Glutamatergic neuron (in vitro differentiated cells): ENCODE measurements around the gene HOXD9. TPM values are rescaled to one million over a fixed set of nuclear protein-coding genes. Genes with fewer than 3 reads are reported as not detected.
A peak's percentile ranks its signal among the peaks of the same experiment; 100 is the strongest.

Experiments
- DNase-seq: peaks from one replicate; pipeline ENCODE4 v3.0.0; 2022
- H3K27ac Mint-ChIP-seq: one replicate; pipeline ENCODE4 v1.8.0; 2020; ENCODE audit warnings: mild to moderate bottlenecking, mixed read lengths, inconsistent platforms; ENCODE audit not compliant: unreplicated experiment
- H3K27me3 Mint-ChIP-seq: one replicate; pipeline ENCODE4 v1.8.0; 2020; ENCODE audit warnings: mild to moderate bottlenecking, moderate library complexity, mixed read lengths, inconsistent platforms; ENCODE audit not compliant: unreplicated experiment
- H3K36me3 Mint-ChIP-seq: one replicate; pipeline ENCODE4 v1.8.0; 2020; ENCODE audit warnings: mild to moderate bottlenecking, mixed read lengths, inconsistent platforms; ENCODE audit not compliant: unreplicated experiment
- H3K4me1 Mint-ChIP-seq: one replicate; pipeline ENCODE4 v1.8.0; 2020; ENCODE audit warnings: mild to moderate bottlenecking, low read depth, mixed read lengths, inconsistent platforms; ENCODE audit not compliant: unreplicated experiment
- H3K4me3 Mint-ChIP-seq: one replicate; pipeline ENCODE4 v1.8.0; 2020; ENCODE audit warnings: mild to moderate bottlenecking, mixed read lengths, inconsistent platforms; ENCODE audit not compliant: unreplicated experiment
- H3K9me3 Mint-ChIP-seq: one replicate; pipeline ENCODE4 v1.8.0; 2020; ENCODE audit warnings: mild to moderate bottlenecking, moderate library complexity, mixed read lengths, inconsistent platforms; ENCODE audit not compliant: unreplicated experiment
- CTCF ChIP-seq: fragments of 200-600 bp; sonication (generic); IDR thresholded peaks from one replicate; pipeline ENCODE4 v1.5.0; 2021; ENCODE audit not compliant: partially characterized antibody, unreplicated experiment
- total RNA-seq: library from RNA; stranded (reverse); fragmentation: NEBNext Ultra II Directional; extraction: Animal tissue kit (Norgen Biotek cat#: 25700); gene quantifications from one replicate; pipeline ENCODE4 v1.2.1, GENCODE V29; 2021; ENCODE audit not compliant: unreplicated experiment

Gene HOXD9
- total RNA-seq, 1 donor from 2014 or later, result 0.44 TPM

GRCh38 chr2:176105078-176105729, 17.3 kb upstream of the HOXD9 start:
- H3K36me3 Mint-ChIP-seq, result no peaks in the 10 kb centered on the region
- peaks cover 56% of the 10 kb centered on the region for H3K27me3 Mint-ChIP-seq
- TF ChIP-seq CTCF, result no peak
- no peak overlapping the region for H3K4me3 Mint-ChIP-seq
- H3K9me3 Mint-ChIP-seq, result peaks cover 10% of the 10 kb centered on the region
- DNase-seq, result no peak
- peaks cover 3% of the 10 kb centered on the region for H3K4me1 Mint-ChIP-seq
- H3K27ac Mint-ChIP-seq, result no peak overlapping the region

- peaks cover 10% of the 10 kb centered on the region for H3K9me3 Mint-ChIP-seq
- peak overlapping the region; percentile 76 for H3K4me3 Mint-ChIP-seq
- TF ChIP-seq CTCF, result no peak
- DNase-seq, result no peak
- H3K4me1 Mint-ChIP-seq, result peaks cover 3% of the 10 kb centered on the region
- H3K36me3 Mint-ChIP-seq, result no peaks in the 10 kb centered on the region
- H3K27me3 Mint-ChIP-seq, result peaks cover 54% of the 10 kb centered on the region
- H3K27ac Mint-ChIP-seq, result no peak overlapping the region
These were observed 16.6 kb upstream of the HOXD9 start for GRCh38 chr2:176105730-176106580.

- no peaks in the 10 kb centered on the region for H3K36me3 Mint-ChIP-seq
- H3K9me3 Mint-ChIP-seq, result peaks cover 10% of the 10 kb centered on the region
- DNase-seq, result peak; percentile 57
- H3K27me3 Mint-ChIP-seq, result peaks cover 55% of the 10 kb centered on the region
- no peak for TF ChIP-seq CTCF
- peak within 1 kb of the TSS; percentile 76 for H3K4me3 Mint-ChIP-seq
- peaks cover 3% of the 10 kb centered on the region for H3K4me1 Mint-ChIP-seq
- H3K27ac Mint-ChIP-seq, result no peak within 1 kb of the TSS
These were observed 15.7 kb upstream of the HOXD9 start, which contains the start of gene HOXD11 for GRCh38 chr2:176106581-176107539. TSS of gene HOXD11 (plus strand) at chr2:176107280. CDS start at chr2:176107356, 76 bp downstream.

- Mint-ChIP-seq H3K27ac (no peak overlapping the region), H3K36me3 (no peaks in the 10 kb centered on the region), H3K4me1 (peaks cover 3% of the 10 kb centered on the region), H3K27me3 (peaks cover 47% of the 10 kb centered on the region), H3K4me3 (no peak overlapping the region), H3K9me3 (peaks cover 10% of the 10 kb centered on the region)
- TF ChIP-seq CTCF, result no peak
- no peak for DNase-seq
These were observed 14.8 kb upstream of the HOXD9 start for GRCh38 chr2:176107731-176108181.
